GM19372 (cell line): ENCODE measurements around the gene OBSCN.

Experiments
- ATAC-seq: cut with Tn5 transposase; IDR thresholded peaks from one replicate; pipeline ENCODE4 v1.9.1; 2021; ENCODE audit warnings: mild to moderate bottlenecking, low read depth, moderate library complexity; ENCODE audit not compliant: unreplicated experiment

OBSCN gene

GRCh38 chr1:228284148-228284495 lies 76.3 kb downstream of the OBSCN start:
- no peak for ATAC-seq

- ATAC-seq, result no peak
These were observed 76.7 kb downstream of the OBSCN start for GRCh38 chr1:228284521-228284920.

- ATAC-seq, result no peak
These were observed 78.0 kb downstream of the OBSCN start for GRCh38 chr1:228285661-228286504.

- no peak for ATAC-seq
These were observed 78.9 kb downstream of the OBSCN start for GRCh38 chr1:228286505-228287417.

GRCh38 chr1:228287541-228288425 lies 79.9 kb downstream of the OBSCN start:
- no peak for ATAC-seq

GRCh38 chr1:228288536-228289238 lies 80.8 kb downstream of the OBSCN start:
- ATAC-seq, result no peak

GRCh38 chr1:228289239-228289849 lies 81.5 kb downstream of the OBSCN start:
- ATAC-seq, result no peak

- no peak for ATAC-seq
These were observed 82.4 kb downstream of the OBSCN start for GRCh38 chr1:228289996-228290881.

- ATAC-seq, result no peak
These were observed 84.2 kb downstream of the OBSCN start for GRCh38 chr1:228291906-228292608.

GRCh38 chr1:228292609-228292911 lies 84.7 kb downstream of the OBSCN start:
- no peak for ATAC-seq

- no peak for ATAC-seq
These were observed 85.5 kb downstream of the OBSCN start for GRCh38 chr1:228293393-228293792.

- no peak for ATAC-seq
These were observed 86.1 kb downstream of the OBSCN start for GRCh38 chr1:228293816-228294500.

- ATAC-seq, result no peak
These were observed 86.9 kb downstream of the OBSCN start for GRCh38 chr1:228294717-228295116.

- ATAC-seq, result no peak
These were observed 87.4 kb downstream of the OBSCN start for GRCh38 chr1:228295201-228295600.

- no peak for ATAC-seq
These were observed 88.1 kb downstream of the OBSCN start for GRCh38 chr1:228295981-228296380.

- ATAC-seq, result no peak
These were observed 89.4 kb downstream of the OBSCN start for GRCh38 chr1:228297242-228297641.

GRCh38 chr1:228297822-228298221 lies 90.0 kb downstream of the OBSCN start:
- ATAC-seq, result no peak

GRCh38 chr1:228298471-228298870 lies 90.6 kb downstream of the OBSCN start:
- no peak for ATAC-seq
